MV-4-11 (cell line): ENCODE measurements around the gene CCNB1.
A peak's percentile ranks its signal among the peaks of the same experiment; 100 is the strongest.
"Not testable (repeated sequence)": the region's sequence is repeated elsewhere in the genome, so short reads cannot be mapped to it uniquely, and the experiment has no call there.

Source experiments
- DNase-seq: peaks from one replicate; lab custom pipeline; 2025; lab: John Stamatoyannopoulos, UW

The CCNB1 gene

DNA sequence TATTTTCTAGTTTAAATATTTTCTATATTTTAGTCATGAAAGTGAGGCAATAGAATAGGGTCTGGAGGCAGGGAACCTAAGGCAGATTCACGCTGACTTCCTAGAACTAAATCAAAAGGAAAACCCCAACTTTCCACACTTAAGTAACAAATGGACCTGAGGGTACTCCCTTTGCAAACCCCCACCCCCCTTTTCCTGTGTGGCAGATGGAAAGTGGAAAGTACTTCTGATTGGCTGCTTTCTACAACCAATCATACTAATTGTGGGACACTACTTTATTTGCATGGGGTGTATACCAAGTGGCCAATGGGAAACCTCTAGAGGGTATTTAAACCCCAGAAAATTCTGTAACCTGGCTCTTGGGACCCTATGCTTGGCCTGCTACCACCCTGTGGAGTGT is 17.7 kb downstream of the CCNB1 start:
- no peak for DNase-seq

DNA sequence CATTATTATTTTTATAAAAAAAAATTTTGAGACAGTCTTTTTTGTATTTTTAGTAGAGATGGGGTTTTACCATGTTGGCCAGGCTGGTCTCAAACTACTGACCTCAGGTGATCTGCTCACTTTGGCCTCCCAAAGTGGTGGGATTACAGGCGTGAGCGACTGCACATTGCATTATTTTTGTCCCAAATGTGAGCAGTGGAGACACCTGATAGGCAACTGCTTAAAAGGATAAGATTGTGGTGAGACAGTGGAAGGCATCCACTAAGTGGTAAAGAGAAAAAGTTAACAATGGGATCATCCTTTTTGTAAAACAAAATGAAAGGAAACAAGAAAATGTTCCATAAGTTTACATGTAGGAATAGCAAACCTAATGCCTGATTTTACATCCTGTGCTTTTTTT is 20.4 kb downstream of the CCNB1 start:
- no peak for DNase-seq

DNA sequence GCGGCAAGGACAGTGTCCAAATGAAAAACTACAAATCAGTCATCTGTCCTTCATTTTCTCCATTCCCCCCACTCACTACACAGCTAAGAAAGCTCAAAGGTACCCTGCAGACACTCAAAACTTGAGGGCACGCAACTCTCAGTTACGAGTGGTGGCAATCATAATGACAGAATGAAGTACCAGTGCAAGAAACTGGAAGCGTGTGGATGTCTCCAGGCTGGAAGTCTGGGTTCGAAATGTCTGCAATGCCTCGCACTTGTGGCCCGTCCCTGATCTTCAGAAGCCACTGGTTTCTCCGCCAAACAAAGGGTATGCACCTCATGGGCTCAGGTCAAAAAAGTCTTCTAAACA is 21.8 kb downstream of the CCNB1 start:
- no peak for DNase-seq

DNA sequence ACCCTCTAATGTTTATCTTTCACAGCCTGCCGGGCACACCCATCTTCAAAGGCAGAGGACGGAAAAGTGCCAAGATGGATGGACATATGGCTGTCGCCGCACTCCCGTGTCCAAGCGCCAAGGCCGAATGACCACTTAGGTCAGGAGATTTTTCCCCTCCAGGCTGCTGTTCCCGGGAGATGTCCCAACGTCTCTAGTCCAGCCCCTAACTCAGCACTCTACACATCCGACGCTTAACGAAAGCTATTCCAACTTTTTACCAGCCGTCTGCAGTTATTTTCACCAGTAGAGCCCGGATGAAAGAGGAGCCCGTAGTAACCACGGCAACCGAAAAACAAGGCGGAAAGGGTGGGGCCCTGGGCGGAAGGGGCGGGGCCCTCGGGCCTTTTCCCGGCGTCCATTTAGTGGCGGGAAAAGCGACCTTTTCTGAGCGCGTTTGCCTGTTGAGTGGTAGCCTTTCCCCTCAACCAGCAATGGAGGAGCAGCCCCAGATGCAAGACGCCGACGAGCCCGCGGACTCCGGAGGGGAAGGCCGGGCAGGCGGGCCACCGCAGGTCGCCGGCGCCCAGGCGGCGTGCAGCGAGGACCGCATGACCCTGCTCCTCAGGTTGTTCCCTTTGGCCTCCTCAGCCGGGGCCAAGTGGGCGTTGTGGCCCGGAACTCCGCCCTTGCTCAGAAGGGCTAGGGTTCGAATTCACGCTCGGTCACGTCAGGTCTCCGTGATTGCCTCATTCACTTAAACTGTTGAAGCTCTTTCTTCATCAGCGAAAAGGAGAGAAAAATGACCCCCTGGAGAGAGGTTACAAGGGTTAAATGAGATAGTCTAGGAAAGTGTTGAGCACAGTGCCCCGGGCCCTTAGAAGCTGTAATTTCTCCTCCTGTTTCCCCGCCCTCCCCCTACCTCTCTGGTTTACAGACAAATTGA is 22.5 kb downstream of the CCNB1 start, which contains the start of gene CENPH:
Gene CENPH (plus strand): TSS at position 422 of the 925 bp plus-strand sequence. CDS start 52 bp downstream, at position 474.
- peak; percentile 88 for DNase-seq

DNA sequence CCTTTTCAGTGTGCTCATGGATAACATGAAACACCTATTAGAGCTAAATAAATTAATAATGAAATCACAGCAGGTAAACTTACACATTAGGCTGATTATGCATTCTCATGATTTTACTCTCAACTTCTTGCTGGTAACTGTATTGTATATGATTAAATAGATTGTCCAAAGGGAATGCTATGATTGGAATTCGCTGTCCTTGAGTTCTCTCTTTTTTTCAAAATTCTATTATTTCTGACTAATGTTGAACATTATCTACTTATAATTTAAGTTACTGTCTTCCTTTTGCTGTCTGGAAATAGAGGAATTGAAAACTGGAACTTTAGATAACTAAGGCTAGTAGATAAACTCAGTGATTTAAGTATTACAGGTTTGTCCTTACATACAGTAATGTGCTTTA is 35.5 kb downstream of the CCNB1 start:
- no peak for DNase-seq

DNA sequence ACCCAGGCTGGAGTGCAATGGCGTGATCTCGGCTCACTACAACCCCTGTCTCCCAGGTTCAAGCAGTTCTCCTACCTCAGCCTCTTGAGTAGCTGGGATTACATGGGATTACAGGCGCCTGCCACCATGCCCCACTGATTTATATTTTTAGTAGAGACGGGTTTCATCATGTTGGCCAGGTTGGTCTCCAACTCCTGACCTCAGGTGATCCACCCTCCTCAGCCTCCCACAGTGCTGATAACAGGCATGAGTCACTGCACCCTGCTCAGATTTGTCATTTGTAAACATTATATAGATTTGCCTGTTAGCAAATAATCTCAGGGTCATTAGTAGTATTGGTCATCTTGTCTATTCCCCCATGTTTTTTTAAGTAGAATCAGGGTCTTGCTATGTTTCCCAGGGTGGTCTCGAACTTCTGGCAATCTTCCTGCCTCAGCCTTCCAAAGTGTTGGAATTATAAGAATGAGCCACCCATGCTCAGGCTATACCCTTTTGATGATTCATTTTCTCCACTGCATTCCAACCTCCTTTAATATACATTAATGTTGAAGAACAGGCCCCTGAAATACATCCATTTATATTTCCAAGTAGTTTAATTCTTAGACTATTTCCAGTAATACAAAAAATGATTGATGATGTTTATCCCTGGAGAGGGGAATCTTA is 39.7 kb downstream of the CCNB1 start:
- DNase-seq = no peak

DNA sequence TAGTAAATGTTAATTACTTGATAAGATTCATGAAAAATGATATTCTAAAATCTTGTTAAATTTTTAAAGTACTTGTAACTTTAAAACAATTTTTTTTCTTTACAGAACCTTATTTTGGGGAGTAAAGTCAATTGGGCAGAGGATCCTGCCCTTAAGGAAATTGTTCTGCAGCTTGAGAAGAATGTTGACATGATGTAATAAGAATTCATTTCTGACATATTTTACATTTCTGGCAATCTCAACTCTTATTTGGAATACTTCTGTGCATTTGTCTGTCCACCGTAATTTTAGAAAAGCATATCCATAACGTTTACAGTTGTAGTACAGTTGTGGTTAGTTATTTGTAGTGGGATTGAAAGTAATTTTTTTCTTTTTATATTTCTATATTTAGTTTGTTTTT is 42.7 kb downstream of the CCNB1 start:
- no peak for DNase-seq

DNA sequence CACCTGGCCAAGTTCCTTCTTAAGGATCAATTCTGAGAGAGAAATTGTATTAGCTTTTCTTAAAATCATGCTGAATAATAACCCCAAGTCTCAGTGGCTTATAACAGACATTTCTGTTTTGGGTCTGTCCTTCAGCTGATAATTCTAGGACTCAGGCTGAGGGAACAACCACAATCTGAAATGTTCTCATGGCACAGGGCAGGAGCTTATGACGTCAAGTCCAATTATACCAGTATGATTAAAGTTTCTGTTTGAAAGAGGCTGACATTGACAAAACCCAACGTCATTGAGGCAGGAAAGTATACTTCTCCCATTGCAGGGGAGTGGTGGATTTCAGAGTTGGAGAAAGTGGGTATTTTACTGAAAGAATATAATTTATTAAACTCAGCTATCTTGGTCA is 44.2 kb downstream of the CCNB1 start:
- no peak for DNase-seq

DNA sequence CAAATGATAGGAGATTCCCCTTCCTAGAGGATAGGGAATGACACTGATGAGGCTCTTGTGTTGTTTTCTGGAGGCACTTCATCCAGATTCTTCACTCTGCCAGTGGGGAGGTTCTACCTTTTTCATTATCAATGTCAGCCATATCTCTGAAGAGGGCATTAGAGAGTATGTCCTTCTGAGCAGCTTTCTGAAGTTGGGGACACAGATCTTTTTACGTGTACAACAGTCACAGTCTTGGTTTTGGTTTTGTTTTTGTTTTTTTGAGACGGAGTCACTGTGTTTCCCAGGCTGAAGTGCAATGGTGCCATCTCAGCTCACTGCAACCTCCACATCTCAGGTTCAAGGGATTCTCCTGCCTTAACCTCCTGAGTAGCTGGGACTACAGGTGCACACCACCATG is 45.1 kb downstream of the CCNB1 start:
- DNase-seq = no peak

DNA sequence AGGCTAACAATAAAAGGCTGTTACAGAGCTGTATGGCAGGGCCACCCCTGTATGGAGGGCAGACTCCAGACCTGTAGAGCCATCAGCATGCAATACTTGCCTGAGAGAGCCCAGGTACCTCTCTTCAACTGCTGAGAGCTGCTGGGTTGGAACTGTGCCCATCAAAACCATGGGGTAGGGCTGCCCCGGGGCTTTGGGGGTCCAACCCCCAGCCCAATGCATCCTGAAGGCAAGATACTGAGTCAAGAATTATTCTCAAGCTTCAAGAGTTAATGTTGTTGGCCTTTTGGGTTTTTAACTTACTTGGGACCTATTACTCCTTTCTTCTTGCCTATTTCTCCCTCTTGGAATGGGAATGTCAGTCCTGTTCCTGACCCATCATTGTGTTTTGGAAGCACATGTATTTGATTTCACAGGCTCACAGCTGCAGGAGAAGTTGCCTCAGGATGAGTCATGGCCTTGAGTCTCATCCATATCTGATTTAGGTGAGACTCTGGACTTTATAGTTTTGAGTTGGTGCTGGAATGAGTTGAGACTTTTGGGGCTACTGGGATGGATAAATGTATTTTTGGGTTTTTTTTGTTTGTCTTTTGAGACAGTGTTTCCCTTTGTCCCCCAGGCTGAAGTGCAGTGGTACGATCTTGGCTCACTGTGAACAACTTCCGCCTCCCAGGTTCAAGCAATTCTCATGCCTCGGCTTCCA is 46.7 kb downstream of the CCNB1 start:
- no peak for DNase-seq

DNA sequence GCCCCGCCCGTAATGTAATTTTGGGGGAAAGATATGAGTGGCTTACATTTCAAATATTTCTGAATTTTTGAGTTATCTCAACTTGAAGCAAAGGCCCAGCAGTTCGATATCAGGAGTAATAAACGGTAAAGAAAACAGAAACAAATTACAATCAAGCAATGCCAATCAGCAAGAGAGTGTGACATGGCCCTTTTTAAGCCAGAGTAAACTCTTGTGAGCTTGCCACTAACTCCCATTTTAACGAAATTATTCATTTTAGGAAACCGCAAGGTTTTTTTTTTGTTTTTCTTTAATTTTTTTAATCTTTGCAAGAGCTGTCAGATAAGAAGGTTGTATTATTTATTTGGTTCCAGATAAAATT is 50.2 kb downstream of the CCNB1 start:
- DNase-seq = no peak

DNA sequence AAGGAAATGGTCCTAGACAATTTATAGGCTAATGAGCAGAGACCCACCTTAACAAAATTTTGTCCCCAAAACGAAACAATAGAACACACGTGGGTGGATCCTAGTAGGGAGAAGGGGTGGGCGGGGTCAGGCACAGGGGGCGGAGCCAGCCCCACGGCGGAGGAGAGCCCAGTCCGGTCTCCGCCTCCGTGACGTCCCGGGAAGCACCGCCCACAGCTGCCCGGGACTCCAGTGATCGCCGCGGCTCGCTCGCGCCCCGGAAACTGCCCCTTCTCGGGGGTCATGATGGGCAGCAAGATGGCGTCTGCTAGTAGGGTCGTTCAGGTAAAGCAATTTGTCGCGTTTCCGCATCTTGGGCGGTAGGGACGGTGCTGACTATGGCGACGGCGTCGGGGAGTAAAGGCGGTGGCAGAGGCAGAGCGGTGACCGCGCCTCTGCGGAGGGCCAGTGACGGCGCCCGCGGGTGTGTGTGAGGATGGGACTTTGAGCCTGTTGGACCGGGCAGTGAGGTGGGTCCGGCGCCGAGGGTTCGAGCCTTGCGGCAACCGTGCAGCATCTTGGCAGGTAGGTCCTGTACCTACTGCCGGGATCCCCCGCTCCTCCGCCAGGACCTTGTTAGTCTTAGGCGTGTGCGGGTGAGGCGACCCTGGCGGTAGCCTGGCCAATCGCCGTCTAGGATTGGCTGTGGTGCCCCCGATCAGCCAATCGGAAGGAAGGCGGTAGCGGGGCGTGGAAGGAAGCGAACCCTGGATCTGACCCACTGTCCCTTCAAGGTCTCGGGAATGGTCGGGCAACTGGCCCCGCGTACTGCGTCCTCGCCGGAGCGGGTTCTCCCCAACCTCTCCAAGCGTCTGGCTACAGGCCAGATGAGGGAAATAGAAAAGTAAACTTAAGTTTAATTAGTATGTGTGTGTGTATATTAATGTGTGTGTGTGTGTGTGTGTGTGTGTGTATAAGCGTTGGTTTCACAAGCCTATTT is 50.9 kb downstream of the CCNB1 start:
- peak; percentile 89 for DNase-seq

DNA sequence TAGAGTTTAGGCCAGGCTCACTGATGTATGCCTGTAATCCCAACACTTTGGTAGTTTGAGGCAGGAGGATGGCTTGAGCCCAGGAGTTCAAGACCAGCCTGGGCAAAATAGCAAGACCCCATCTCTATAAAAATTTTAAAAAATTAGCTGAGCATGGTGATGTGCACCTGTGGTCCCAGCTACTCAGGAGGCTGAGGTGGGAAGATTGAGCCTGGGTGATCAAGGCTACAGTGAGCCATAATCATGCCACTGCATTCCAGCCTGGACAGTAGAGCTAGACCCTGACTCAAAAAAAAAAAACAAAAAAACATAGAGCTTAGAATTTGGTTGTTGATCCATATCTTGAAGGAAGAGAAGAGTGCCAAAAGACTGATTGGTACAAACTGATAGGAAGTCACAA is 53.0 kb downstream of the CCNB1 start:
- no peak for DNase-seq

DNA sequence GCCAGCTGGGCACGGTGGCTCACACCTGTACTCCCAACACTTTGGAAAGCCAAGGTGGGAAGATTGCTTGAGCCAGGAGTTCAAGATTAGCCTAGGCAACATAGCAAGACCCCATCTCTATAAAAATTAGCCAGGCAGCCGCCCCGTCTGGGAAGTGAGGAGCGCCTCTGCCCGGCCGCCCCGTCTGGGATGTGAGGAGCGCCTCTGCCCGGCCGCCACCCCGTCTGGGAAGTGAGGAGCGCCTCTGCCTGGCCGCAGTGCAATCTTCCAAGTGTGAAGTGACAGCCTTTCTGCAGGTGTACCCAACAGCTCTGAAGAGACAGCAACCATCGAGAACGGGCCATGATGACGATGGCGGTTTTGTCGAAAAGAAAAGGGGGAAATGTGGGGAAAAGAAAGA is 53.4 kb downstream of the CCNB1 start:
- DNase-seq = not testable (repeated sequence)

DNA sequence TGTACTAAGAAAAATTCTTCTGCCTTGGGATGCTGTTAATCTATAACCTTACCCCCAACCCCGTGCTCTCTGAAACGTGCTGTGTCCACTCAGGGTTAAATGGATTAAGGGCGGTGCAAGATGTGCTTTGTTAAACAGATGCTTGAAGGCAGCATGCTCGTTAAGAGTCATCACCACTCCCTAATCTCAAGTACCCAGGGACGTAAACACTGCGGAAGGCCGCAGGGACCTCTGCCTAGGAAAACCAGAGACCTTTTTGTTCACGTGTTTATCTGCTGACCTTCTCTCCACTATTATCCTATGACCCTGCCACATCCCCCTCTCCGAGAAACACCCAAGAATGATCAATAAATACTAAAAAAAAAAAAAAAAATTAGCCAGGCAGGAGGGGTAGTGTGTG is 53.9 kb downstream of the CCNB1 start:
- not testable (repeated sequence) for DNase-seq

DNA sequence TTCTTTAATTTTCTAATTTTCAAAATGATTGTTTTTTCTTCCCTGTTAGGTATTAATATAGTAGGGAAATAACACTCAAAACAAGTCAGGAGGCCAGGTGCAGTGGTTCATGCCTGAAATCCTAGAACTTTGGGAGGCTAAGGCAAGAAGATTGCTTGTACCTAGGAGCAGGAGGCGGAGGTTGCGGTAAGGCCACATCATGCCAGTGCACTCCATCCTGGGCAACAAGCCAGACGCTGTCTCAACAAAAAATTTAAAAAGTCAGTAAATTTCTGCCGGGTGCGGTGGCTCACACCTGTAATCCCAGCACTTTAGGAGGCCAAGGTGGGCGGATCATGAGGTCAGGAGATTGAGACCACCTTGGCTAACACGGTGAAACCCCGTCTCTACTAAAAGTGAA is 57.6 kb downstream of the CCNB1 start:
- no peak for DNase-seq

DNA sequence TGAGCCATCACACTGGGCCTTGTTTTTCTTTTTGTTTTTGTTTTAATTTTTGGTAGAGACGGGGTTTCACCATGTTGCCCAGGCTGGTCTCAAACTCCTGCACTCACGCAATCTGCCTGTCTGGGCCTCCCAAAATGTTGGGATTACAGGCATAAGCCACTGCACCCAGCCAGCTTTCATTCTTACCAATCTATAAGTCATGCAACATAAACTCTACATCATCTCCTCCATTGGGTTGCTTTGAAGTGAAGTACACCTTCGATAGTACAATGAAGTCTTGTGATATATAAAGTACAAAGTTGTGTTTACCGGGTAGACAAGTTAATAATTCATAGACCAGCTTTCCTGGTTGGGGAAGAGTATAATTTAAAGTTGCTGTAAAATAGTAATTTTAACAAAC is 58.9 kb downstream of the CCNB1 start:
- DNase-seq = no peak
